Gastrocnemius medialis (tissue), 4 donors: ENCODE results near the gene RAI1.

Experiments used
- CTCF ChIP-seq, 5 experiments: fragments of 450-650 bp in 3 of 5; fragments of 200-600 bp in 2 of 5; sonication (generic) in 2 of 5; IDR thresholded peaks in 4 of 5; conservative IDR thresholded peaks in 1 of 5; 1 replicate in 4 of 5; 2 replicates in 1 of 5; pipeline ENCODE4 v1.5.1; 2016 to 2019; ENCODE audit warnings: antibody characterized with exemption in 5 of 5, mild to moderate bottlenecking in 3 of 5, moderate library complexity in 3 of 5
- POLR2A ChIP-seq, 2 donors: fragments of 450-650 bp; IDR thresholded peaks; one replicate each; pipeline ENCODE4 v1.6.1; 2017; ENCODE audit warnings: antibody characterized with exemption in 2 of 2, mild to moderate bottlenecking in 2 of 2, moderate library complexity in 2 of 2

GRCh38 chr17:17732892-17733670, 51.8 kb downstream of the RAI1 start:
- TF ChIP-seq CTCF (IDR thresholded peaks at IDR 0.05 in 4 of 5, conservative IDR thresholded peaks at IDR 0.05 in 1 of 5) (no peak), POLR2A (IDR thresholded peaks at IDR 0.05) (no peak)
